Measurements from ENCODE around the gene GBA3.

Gene GBA3

GRCh38 chr4:22787753-22788375 is 95.1 kb downstream of the GBA3 start:
- DNase-seq: no peak

- no peak for DNase-seq
These were observed 97.9 kb downstream of the GBA3 start for GRCh38 chr4:22790631-22791030.

- DNase-seq: no peak
These were observed 102.0 kb downstream of the GBA3 start for GRCh38 chr4:22794732-22795131.

GRCh38 chr4:22801391-22801790 is 108.7 kb downstream of the GBA3 start:
- DNase-seq: no peak

- no peak for DNase-seq
These were observed 110.1 kb downstream of the GBA3 start for GRCh38 chr4:22802876-22803275.

- DNase-seq: no peak
These were observed 110.8 kb downstream of the GBA3 start for GRCh38 chr4:22803512-22803911.

GRCh38 chr4:22814906-22815305 is 122.2 kb downstream of the GBA3 start:
- DNase-seq: no peak

GRCh38 chr4:22824091-22824490 is 131.4 kb downstream of the GBA3 start:
- no peak for DNase-seq

GRCh38 chr4:22842360-22843018 is 149.8 kb downstream of the GBA3 start:
- DNase-seq: no peak

- no peak for DNase-seq
These were observed 155.6 kb downstream of the GBA3 start for GRCh38 chr4:22848332-22848731.

- DNase-seq: no peak
These were observed 157.3 kb downstream of the GBA3 start for GRCh38 chr4:22850055-22850454.

GRCh38 chr4:22850630-22851029 is 157.9 kb downstream of the GBA3 start:
- DNase-seq: no peak

GRCh38 chr4:22857411-22857810 is 164.7 kb downstream of the GBA3 start:
- DNase-seq: no peak

GRCh38 chr4:22859318-22859717 is 166.6 kb downstream of the GBA3 start:
- no peak for DNase-seq
